ENCODE data around the gene BCAS3. TPM values are rescaled to one million over a fixed set of nuclear protein-coding genes. Genes with fewer than 3 reads are reported as not detected.

Gene BCAS3
- total RNA-seq, 3 donors from 2014 or later: 21.6 to 33.4 (median 32.1) TPM

DNA sequence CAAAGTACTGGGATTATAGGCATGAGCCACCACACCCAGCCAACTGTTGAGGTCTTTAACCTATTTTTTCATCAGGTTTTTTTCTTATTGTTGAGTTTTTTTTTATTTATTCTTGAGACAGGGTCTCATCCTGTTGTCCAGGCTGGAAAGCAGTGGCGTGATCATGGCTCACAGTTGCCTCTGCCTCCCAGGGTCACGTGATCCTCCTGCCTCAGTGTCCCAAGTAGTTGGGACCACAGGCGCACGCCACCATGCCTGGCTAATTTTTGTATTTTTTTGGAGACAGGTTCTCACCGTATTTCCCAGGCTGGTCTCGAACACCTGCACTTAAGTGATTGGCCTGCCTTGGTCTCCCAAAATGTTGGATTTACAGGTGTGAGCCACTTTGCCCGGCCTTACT, 95.9 kb downstream of the BCAS3 start:
- DNase-seq: no peak
- Histone ChIP-seq H3K4me1 (ENCODE audit: low read depth) (no peaks in the 10 kb centered on the region), H3K36me3 (ENCODE audit: low read depth) (no peaks in the 10 kb centered on the region), H3K4me3 (no peak overlapping the region), H3K9me3 (no peaks in the 10 kb centered on the region)
- no peak for ATAC-seq
- intact Hi-C loops (cut with DNase I, micrococcal nuclease): no loop called here
- TF ChIP-seq, protein P1, sequence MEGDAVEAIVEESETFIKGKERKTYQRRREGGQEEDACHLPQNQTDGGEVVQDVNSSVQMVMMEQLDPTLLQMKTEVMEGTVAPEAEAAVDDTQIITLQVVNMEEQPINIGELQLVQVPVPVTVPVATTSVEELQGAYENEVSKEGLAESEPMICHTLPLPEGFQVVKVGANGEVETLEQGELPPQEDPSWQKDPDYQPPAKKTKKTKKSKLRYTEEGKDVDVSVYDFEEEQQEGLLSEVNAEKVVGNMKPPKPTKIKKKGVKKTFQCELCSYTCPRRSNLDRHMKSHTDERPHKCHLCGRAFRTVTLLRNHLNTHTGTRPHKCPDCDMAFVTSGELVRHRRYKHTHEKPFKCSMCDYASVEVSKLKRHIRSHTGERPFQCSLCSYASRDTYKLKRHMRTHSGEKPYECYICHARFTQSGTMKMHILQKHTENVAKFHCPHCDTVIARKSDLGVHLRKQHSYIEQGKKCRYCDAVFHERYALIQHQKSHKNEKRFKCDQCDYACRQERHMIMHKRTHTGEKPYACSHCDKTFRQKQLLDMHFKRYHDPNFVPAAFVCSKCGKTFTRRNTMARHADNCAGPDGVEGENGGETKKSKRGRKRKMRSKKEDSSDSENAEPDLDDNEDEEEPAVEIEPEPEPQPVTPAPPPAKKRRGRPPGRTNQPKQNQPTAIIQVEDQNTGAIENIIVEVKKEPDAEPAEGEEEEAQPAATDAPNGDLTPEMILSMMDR (IDR thresholded peaks at IDR 0.05): no peak

- H3K4me1 ChIP-seq (ENCODE audit: low read depth): no peaks in the 10 kb centered on the region
- H3K36me3 ChIP-seq (ENCODE audit: low read depth): no peaks in the 10 kb centered on the region
- no peaks in the 10 kb centered on the region for H3K9me3 ChIP-seq
- DNase-seq: no peak
- ATAC-seq: no peak
- intact Hi-C loops (cut with DNase I, micrococcal nuclease): no loop called here
- TF ChIP-seq, protein P1 (IDR thresholded peaks at IDR 0.05): no peak
- H3K4me3 ChIP-seq: no peak overlapping the region
These were observed 104.3 kb downstream of the BCAS3 start for GRCh38 chr17:60781880-60782412.

- intact Hi-C loops (cut with DNase I, micrococcal nuclease): no loop called here
- Histone ChIP-seq H3K4me1 (ENCODE audit: low read depth) (no peaks in the 10 kb centered on the region), H3K9me3 (no peaks in the 10 kb centered on the region), H3K4me3 (no peak overlapping the region), H3K36me3 (ENCODE audit: low read depth) (no peaks in the 10 kb centered on the region)
- TF ChIP-seq, protein P1 (IDR thresholded peaks at IDR 0.05): no peak
- no peak for DNase-seq
- ATAC-seq: no peak
These were observed 105.1 kb downstream of the BCAS3 start for GRCh38 chr17:60782742-60783141.

GRCh38 chr17:60790205-60790604, 112.6 kb downstream of the BCAS3 start:
- no peaks in the 10 kb centered on the region for H3K9me3 ChIP-seq
- no peak overlapping the region for H3K4me3 ChIP-seq
- H3K4me1 ChIP-seq (ENCODE audit: low read depth): no peaks in the 10 kb centered on the region
- intact Hi-C loops (cut with DNase I, micrococcal nuclease): no loop called here
- no peak for DNase-seq
- ATAC-seq: no peak
- TF ChIP-seq, protein P1 (IDR thresholded peaks at IDR 0.05): no peak
- H3K36me3 ChIP-seq (ENCODE audit: low read depth): no peaks in the 10 kb centered on the region

GRCh38 chr17:60792250-60792898, 114.7 kb downstream of the BCAS3 start:
- Histone ChIP-seq H3K9me3 (no peaks in the 10 kb centered on the region), H3K36me3 (ENCODE audit: low read depth) (no peaks in the 10 kb centered on the region), H3K4me1 (ENCODE audit: low read depth) (no peaks in the 10 kb centered on the region), H3K4me3 (no peak overlapping the region)
- ATAC-seq (no peak), DNase-seq (no peak)
- TF ChIP-seq, protein P1 (IDR thresholded peaks at IDR 0.05): no peak
- intact Hi-C loops (cut with DNase I, micrococcal nuclease): no loop called here

Data from mucosa of descending colon (tissue), 3 donors.